ENCODE results near the gene OTOF. TPM values are rescaled to one million over a fixed set of nuclear protein-coding genes. Genes with fewer than 3 reads are reported as not detected.

The OTOF gene
- total and polyA plus RNA-seq, 2 experiments from 2014 or later: 0.38 to 0.43 TPM

- TF ChIP-seq EZH2 (IDR thresholded peaks at IDR 0.05; ENCODE audit: insufficient read depth, poor library complexity, severe bottlenecking) (no peak), EZH2phosphoT487 (IDR thresholded peaks at IDR 0.05; ENCODE audit: insufficient read depth, low read depth) (no peak)
- in situ Hi-C loops (cut with MboI): no loop called here
- DNase-seq: no peak
- no peak overlapping the region for H2AFZ ChIP-seq
- H3K27me3 ChIP-seq (replicated peaks; ENCODE audit: insufficient read depth): no peaks in the 10 kb centered on the region
- no peaks in the 10 kb centered on the region for H3F3A ChIP-seq (ENCODE audit: insufficient read depth)
- H3K9me2 ChIP-seq (ENCODE audit: insufficient read depth): no peaks in the 10 kb centered on the region
- no peaks in the 10 kb centered on the region for H4K20me1 ChIP-seq (ENCODE audit: insufficient read depth)
- no peaks in the 10 kb centered on the region for H3K36me3 ChIP-seq (ENCODE audit: low read depth)
- no peaks in the 10 kb centered on the region for H3K79me2 ChIP-seq (ENCODE audit: insufficient read depth)
- no peaks in the 10 kb centered on the region for H3K9me3 ChIP-seq (ENCODE audit: low read depth)
- no peak overlapping the region for H3K9ac ChIP-seq
- no peaks in the 10 kb centered on the region for H3K4me1 ChIP-seq (ENCODE audit: insufficient read depth)
- H3K27ac ChIP-seq: no peak overlapping the region
- 73 to 83% methylated on average over 10 of the region's 10 CpGs for WGBS, 2 experiments (ENCODE audit: low coverage in 1 of 2, low lambda C conversion rate in 2 of 2, missing lambda C conversion rate in 2 of 2)
- H3K4me3 ChIP-seq: no peak overlapping the region
- H3K4me2 ChIP-seq (ENCODE audit: unreplicated experiment): no peak overlapping the region
These were observed 23.3 kb downstream of the OTOF start for GRCh38 chr2:26454561-26455001.

- DNase-seq: no peak
These were observed 24.2 kb downstream of the OTOF start for GRCh38 chr2:26453421-26454329.

GRCh38 chr2:26451700-26452099 lies 26.2 kb downstream of the OTOF start:
- DNase-seq: no peak
- H3K4me2 ChIP-seq (ENCODE audit: unreplicated experiment): no peak overlapping the region
- in situ Hi-C loops (cut with MboI): no loop called here
- H3K27me3 ChIP-seq (replicated peaks; ENCODE audit: insufficient read depth): no peaks in the 10 kb centered on the region
- no peaks in the 10 kb centered on the region for H4K20me1 ChIP-seq (ENCODE audit: insufficient read depth)
- TF ChIP-seq EZH2phosphoT487 (IDR thresholded peaks at IDR 0.05; ENCODE audit: insufficient read depth, low read depth) (no peak), EZH2 (IDR thresholded peaks at IDR 0.05; ENCODE audit: insufficient read depth, poor library complexity, severe bottlenecking) (no peak)
- no peaks in the 10 kb centered on the region for H3F3A ChIP-seq (ENCODE audit: insufficient read depth)
- no peak overlapping the region for H3K27ac ChIP-seq
- WGBS, 2 experiments (ENCODE audit: low coverage in 1 of 2, low lambda C conversion rate in 2 of 2, missing lambda C conversion rate in 2 of 2): 97 to 100% methylated on average over 1 of the region's 1 CpG
- H3K36me3 ChIP-seq (ENCODE audit: low read depth): no peaks in the 10 kb centered on the region
- no peak overlapping the region for H3K9ac ChIP-seq
- H3K4me3 ChIP-seq: no peak overlapping the region
- no peak overlapping the region for H2AFZ ChIP-seq
- no peaks in the 10 kb centered on the region for H3K9me2 ChIP-seq (ENCODE audit: insufficient read depth)
- H3K9me3 ChIP-seq (ENCODE audit: low read depth): no peaks in the 10 kb centered on the region
- no peaks in the 10 kb centered on the region for H3K4me1 ChIP-seq (ENCODE audit: insufficient read depth)
- H3K79me2 ChIP-seq (ENCODE audit: insufficient read depth): no peaks in the 10 kb centered on the region

More at GRCh38 chr2:26453421-26454329, 24.2 kb downstream of the OTOF start:
- no peaks in the 10 kb centered on the region for H3K79me2 ChIP-seq (ENCODE audit: insufficient read depth)
- no peaks in the 10 kb centered on the region for H3K9me2 ChIP-seq (ENCODE audit: insufficient read depth)
- H3K27me3 ChIP-seq (replicated peaks; ENCODE audit: insufficient read depth): no peaks in the 10 kb centered on the region
- H4K20me1 ChIP-seq (ENCODE audit: insufficient read depth): no peaks in the 10 kb centered on the region
- H3K4me3 ChIP-seq: no peak overlapping the region
- H3K27ac ChIP-seq: no peak overlapping the region
- in situ Hi-C loops (cut with MboI): no loop called here
- H3K9me3 ChIP-seq (ENCODE audit: low read depth): no peaks in the 10 kb centered on the region
- no peaks in the 10 kb centered on the region for H3K4me1 ChIP-seq (ENCODE audit: insufficient read depth)
- TF ChIP-seq EZH2phosphoT487 (IDR thresholded peaks at IDR 0.05; ENCODE audit: insufficient read depth, low read depth) (no peak), EZH2 (IDR thresholded peaks at IDR 0.05; ENCODE audit: insufficient read depth, poor library complexity, severe bottlenecking) (no peak)
- no peaks in the 10 kb centered on the region for H3F3A ChIP-seq (ENCODE audit: insufficient read depth)
- H3K36me3 ChIP-seq (ENCODE audit: low read depth): no peaks in the 10 kb centered on the region
- 69% methylated on average over 11 of the region's 11 CpGs for WGBS, 2 experiments (ENCODE audit: low coverage in 1 of 2, low lambda C conversion rate in 2 of 2, missing lambda C conversion rate in 2 of 2)
- H3K4me2 ChIP-seq (ENCODE audit: unreplicated experiment): no peak overlapping the region
- no peak overlapping the region for H2AFZ ChIP-seq
- no peak overlapping the region for H3K9ac ChIP-seq

- Histone ChIP-seq H3K4me3 (no peak overlapping the region), H3K9me2 (ENCODE audit: insufficient read depth) (no peaks in the 10 kb centered on the region), H3F3A (ENCODE audit: insufficient read depth) (no peaks in the 10 kb centered on the region), H3K9me3 (ENCODE audit: low read depth) (no peaks in the 10 kb centered on the region), H3K27ac (no peak overlapping the region), H3K27me3 (replicated peaks; ENCODE audit: insufficient read depth) (no peaks in the 10 kb centered on the region), H4K20me1 (ENCODE audit: insufficient read depth) (no peaks in the 10 kb centered on the region), H2AFZ (no peak overlapping the region), H3K9ac (no peak overlapping the region), H3K36me3 (ENCODE audit: low read depth) (no peaks in the 10 kb centered on the region), H3K4me2 (ENCODE audit: unreplicated experiment) (no peak overlapping the region), H3K4me1 (ENCODE audit: insufficient read depth) (no peaks in the 10 kb centered on the region), H3K79me2 (ENCODE audit: insufficient read depth) (no peaks in the 10 kb centered on the region)
- in situ Hi-C loops (cut with MboI): no loop called here
- no peak for DNase-seq
- WGBS, 2 experiments (ENCODE audit: low coverage in 1 of 2, low lambda C conversion rate in 2 of 2, missing lambda C conversion rate in 2 of 2): 47 to 50% methylated on average over 12 to 13 of the region's 13 CpGs
- TF ChIP-seq EZH2 (IDR thresholded peaks at IDR 0.05; ENCODE audit: insufficient read depth, poor library complexity, severe bottlenecking): no peak
These were observed 27.8 kb downstream of the OTOF start for GRCh38 chr2:26450031-26450635.
